Glomerular visceral epithelial cell (primary cell): ENCODE results near the gene PDE6A.
"Not testable (repeated sequence)": the region's sequence is repeated elsewhere in the genome, so short reads cannot be mapped to it uniquely, and the experiment has no call there.

Source experiments
- DNase-seq: peaks from one replicate; pipeline ENCODE4 v3.0.0-alpha.2; 2016; ENCODE audit errors: extremely low spot score

The PDE6A gene

DNA sequence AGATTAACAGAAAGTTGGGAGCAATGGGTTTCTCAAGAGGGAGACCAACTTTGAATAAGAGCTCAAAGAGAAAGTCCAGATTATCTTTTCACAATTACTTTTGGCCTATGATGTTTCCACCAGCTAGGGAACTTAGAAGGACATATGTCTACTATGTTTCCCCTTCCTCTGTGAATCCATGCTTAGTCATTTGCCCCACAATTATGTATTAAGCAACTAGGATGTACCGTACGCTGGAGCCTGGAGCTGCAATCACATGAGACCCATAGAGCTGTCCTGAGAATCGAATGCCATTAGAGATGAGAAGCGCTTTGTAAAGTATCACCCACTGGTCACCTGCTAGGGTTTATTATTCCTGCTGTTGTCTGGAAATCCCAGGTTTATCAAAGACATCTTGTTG, 78.8 kb downstream of the PDE6A start:
- DNase-seq, result no peak

DNA sequence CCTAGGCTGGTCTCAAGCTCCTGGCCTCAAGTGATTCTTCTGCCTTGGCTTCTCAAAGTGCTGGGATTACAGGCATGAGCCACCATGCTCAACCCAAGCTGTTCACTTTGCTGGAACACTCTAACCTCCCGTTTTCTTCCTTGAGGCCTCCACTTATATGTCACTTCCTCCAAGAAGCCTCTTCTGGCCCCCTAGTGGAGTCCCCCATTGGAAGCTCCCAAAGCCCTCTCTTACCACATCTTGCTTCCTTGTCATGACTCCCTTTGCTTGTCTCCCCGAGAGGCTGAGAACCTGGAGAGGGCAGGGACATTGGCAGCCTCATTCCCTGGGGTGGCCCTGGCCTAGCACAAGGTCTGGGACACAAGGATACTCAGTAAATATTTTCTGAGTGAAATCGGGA, 80.8 kb downstream of the PDE6A start:
- DNase-seq, result no peak

DNA sequence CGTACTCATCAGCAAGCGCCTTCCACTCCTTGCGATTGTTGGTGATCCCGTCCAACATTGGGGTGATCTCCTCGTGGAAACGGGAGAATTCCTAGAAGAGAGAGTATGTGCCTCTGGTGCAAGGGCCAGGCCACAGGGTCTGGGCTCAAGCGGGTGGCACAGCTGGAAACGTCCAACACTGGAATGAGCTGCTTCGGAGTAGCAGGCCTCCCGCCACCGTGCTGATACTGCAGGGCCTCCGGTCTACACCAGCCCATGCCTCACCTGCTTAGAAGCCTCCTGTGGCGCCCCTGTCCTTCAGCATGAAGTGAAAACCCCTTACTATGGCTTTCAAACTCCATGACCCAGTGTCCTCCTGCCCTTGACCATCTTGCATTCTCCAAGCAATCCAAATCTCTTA, 81.4 kb downstream of the PDE6A start:
- DNase-seq, result no peak

DNA sequence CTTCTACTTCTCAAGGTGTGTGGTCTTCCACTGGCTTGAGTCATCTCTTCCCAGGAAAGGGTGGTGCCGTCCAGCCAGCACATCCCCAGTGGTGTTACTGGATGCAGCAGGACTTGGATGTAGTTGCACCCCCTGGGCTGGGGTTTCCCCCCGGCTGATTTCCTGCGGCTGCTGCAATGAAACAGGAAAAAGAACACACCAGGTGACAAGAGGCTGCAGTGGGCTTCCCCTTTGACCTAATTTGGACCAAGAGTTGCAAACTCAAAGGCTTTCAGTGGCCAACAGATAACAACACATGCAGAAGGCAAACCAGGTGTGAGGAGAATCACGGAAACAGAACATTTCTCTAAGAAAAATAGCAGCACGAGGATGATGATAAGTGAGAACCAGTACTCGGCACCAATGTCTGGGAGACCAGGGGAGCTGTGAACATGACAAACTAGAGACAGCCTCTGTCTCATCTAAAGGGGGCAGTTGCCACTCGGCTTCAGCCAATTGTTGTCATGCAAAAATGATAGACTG, 83.7 kb downstream of the PDE6A start:
- DNase-seq, result peak; percentile 82

- DNase-seq, result peak; percentile 43
Observed at GRCh38 chr5:149859746-149860145, 84.8 kb downstream of the PDE6A start.

- DNase-seq, result not testable (repeated sequence)
Observed at GRCh38 chr5:149858481-149858880, 86.1 kb downstream of the PDE6A start.

DNA sequence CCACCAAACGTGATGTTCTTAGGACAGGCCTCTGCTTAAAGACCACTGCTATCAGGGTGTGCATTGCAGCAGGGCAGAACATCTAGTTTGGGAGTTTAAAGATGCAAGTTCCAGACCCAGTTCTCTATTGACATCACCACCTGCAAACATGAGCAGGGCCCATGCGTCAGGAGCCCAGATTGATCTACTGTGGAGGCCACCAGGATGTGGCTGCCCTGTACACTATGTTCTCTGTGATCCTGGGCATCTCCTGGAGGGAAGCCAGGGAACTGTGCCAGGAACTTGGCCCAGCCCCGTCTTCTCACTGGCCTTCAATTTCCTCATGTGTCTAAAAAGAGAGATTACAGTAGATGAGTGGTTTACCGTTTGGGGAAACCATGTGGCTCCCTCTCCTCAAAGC, 87.1 kb downstream of the PDE6A start:
- DNase-seq, result peak; percentile 95

DNA sequence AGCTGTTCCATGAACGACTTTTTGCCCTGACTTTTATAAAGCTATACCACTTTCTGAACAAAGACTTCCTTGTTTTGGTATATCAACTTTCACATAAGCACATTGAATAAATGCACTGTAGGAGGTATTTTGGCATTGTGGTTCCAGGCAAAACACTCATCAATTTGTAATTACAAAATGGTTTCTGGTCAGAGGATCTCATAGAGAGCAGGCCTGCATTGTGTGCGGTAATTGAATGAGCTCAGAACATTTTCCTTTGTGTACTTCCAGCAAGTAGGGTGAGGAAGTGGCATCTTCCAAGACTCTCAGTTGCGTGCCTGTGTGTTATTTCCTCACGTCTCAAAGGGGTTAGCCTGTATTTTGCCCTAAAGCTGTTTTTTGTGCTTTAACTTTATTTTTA, 89.2 kb downstream of the PDE6A start:
- DNase-seq, result no peak

- no peak for DNase-seq
Observed at GRCh38 chr5:149854866-149855265, 89.7 kb downstream of the PDE6A start.

GRCh38 chr5:149853701-149854100, 90.9 kb downstream of the PDE6A start:
- DNase-seq, result no peak

DNA sequence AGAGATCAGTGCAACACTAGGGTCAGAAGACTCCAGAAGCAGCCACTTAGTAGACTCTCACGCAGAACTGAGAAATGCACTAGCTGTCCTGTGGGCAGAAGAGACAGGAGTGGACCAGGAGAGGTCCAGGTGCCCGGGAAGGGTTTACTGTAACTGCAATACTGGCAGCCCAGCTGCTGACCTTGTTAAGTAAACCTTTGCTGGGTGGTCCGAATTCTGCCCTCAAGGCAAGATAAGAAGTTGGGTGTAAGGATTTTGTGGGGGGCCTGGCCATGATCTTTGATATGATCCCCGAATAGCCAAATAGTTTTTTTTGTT, 91.3 kb downstream of the PDE6A start:
- DNase-seq, result no peak

DNA sequence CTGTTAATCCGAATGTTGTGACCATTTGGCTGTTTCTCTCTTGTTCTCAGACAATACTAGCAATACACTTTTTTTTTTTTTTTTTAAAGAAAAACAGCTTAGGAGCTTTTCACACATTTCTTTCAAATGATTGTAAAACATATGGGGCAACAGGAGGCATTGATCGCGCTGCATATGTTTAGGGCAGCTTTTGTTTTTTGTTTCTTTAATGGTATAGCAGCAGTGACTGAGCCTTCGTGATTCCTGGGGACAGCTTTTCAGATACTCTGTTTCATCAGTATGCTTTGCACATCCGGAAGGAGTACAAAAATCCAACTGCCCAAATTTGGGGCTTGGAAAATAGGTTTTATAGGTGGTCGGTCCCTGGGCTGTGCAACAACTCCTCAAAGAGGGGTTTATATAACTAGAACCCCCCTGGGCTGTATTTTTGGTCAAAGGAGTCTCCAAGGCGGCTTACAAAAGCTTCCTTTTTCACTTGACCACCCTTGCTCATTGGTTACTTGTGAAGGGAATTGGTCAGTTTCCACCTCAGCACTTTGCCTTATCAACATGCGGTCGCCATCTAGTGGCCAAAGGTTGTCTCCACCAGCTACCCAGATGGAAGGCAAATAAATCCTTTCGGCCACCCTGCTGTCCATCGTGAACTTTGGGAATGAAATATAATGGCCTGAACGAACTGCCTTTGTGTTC, 91.8 kb downstream of the PDE6A start:
- peak; percentile 79 for DNase-seq

- no peak for DNase-seq
Observed at GRCh38 chr5:149851211-149851610, 93.4 kb downstream of the PDE6A start.

DNA sequence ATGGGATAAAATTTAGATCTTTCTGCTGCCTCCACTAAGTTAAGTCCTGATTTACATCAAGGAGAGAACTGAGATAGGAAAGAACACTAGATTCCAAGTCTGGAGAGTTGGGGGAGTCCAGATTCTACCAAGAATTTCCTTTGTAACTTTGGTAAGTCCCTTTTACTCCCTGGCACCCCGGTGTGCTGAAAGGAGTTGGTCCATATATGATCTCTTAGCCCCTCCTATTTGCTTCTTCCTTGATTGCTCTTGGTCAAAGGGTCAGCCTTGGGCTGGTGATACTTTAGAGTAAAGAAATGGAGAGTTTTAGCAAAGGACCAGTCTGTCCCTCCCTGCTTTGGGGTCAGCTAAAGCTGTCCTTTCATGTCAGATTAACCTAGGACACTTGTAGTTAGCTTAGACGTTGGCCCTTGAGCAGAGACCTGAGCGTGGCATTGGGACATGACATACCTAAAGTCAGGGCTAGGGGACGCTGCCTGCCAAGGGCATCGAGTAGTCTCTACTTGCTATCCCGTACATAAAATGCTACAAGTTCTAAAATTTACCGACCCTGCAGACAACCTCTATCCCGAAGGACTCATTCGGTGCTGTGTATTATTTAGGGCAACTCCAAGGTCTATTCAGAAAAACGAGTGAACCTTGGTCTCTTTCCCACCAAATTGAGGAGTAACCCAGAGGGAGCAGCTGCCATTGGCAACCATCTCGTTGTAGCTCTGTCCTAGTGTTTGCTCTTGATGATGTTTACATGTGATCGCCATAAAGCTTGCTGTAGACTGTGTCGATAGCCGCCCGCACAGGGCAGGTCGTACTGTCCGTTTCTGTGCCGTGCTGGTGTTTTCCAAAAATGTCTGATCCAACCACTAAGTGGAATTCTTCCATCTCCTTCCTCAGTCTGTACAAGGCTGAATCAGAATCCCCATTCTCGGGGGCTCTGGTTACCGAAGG, 94.4 kb downstream of the PDE6A start:
- no peak for DNase-seq

GRCh38 chr5:149849280-149849965, 95.2 kb downstream of the PDE6A start:
- no peak for DNase-seq

DNA sequence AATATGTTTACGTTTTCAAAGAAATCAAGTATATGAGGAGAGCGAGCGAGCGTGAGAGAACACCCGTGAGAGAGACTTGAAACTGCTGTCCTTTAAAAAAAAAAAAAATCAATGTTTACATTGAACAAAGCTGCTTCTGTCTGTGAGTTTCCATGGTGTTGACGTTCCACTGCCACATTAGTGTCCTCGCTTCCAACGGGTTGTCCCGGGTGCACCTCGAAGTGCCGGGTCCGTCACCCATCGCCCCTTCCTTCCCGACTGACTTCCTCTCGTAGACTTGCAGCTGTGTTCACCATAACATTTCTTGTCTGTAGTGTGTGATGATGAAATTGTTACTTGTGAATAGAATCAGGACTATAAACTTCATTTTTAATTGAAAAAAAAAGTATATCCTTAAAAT, 97.0 kb downstream of the PDE6A start:
- no peak for DNase-seq

- no peak for DNase-seq
Observed at GRCh38 chr5:149846021-149846420, 98.6 kb downstream of the PDE6A start.

GRCh38 chr5:149845601-149846000, 99.0 kb downstream of the PDE6A start:
- DNase-seq, result no peak

DNA sequence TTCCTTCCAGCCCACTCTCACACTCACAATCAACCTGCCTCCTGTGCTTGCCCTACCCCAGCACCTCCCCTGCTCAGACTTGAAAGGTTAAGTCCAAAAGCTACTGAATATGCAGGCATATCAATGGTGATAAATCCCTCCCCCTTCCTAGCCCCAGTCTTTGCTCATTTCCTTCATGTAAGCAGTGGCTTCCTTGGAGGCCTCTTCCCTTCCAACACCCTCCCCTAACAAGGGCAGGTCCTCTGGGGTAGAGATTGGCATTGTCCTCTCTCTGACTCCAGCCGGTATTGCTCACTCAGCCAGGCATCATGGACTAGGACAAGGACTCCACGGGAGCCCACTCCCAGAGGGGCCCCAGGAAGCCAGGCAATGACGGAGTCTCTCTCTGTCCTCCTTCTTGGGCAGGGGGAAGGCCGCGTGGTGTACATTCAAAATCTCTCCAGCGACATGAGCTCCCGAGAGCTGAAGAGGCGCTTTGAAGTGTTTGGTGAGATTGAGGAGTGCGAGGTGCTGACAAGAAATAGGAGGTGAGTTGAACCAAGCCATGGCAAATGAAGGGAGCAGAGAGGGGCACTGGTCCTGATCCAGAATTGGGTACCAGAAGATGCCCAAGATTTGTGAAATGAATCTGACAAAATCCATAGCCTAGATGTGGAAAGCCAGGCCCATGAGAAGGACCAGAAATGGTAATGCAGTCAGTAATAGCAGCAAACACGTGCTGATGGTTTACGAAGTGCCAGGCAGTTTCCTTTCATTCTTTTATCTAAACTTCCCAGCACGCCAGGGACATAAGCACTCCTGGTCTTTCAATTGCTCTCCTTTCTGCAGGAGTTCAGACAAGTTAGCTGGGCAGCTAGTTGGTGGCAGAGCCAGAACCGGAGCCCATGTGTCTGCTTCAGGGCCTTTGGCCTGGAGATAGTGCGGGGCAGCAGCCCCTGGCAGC, 102.5 kb downstream of the PDE6A start:
- no peak for DNase-seq

GRCh38 chr5:149840226-149840825, 104.3 kb downstream of the PDE6A start:
- no peak for DNase-seq

DNA sequence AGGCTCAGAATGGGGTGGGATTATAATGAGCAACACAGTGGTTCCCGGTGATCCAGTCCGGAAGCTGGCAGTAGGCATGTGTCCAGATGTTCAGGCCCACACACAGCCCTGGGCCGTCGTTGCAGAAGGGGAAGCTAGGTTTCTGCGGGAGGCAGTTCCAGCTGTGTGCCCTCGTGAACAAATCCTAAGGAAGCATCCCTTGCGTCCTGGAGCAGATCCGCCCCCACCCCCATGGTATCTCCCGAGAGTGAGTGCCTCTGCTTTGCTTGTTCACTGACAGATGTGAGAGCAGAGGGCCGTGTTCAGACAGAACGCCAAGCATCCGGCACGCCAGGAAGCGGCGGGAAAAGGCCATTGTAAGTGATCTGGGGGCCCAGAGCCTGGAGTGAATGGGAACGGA, 104.8 kb downstream of the PDE6A start:
- DNase-seq, result no peak
